HG03558 (cell line): ENCODE data around the gene KASH5.

ENCODE experiments used
- ATAC-seq: cut with Tn5 transposase; IDR thresholded peaks from one replicate; pipeline ENCODE4 v1.9.1; 2021; ENCODE audit warnings: moderate number of reproducible peaks; ENCODE audit not compliant: unreplicated experiment; ENCODE audit errors: extremely low read depth

KASH5 gene

DNA sequence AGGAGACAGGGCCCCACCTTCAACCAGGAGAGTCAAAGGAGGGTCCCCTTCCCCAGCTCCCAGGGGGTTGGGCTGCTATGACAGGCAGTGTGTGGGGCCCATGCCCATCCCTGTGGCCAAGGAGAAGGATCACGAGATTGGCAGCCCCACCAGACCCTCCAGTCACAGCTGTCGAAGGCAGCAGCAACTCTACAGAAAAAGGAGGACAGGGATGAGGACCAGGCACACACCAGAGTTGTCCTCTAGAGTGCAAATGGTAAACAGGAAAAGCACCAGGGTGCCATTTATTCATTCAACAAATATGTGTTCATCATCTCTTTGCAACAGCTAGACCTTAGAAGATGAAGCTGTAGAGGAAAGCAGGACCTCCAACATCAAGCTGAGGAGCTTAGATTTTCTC, 31.1 kb downstream of the KASH5 start:
- ATAC-seq, result no peak

DNA sequence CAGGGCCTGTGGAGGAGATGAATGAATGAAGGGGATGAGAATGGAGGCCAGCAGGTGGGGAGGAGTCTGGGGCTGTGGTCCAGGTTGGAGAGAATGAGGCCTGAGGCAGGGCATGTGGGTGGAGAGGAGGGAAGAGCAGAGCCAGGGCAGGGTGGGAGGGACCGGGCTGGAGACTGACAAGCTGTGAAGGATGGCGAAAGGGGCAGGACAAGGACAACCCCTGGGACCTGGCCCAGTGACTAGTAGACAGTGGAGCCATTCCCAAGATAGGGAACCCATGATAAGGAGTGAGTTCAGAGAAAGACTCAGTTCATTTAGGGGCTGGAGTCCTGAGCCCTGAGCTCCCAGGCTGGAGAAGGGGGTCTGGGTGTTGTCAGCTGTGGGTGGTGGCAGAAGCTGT, 32.2 kb downstream of the KASH5 start:
- ATAC-seq, result no peak

GRCh38 chr19:49421039-49421877, 33.2 kb downstream of the KASH5 start:
- ATAC-seq, result no peak

DNA sequence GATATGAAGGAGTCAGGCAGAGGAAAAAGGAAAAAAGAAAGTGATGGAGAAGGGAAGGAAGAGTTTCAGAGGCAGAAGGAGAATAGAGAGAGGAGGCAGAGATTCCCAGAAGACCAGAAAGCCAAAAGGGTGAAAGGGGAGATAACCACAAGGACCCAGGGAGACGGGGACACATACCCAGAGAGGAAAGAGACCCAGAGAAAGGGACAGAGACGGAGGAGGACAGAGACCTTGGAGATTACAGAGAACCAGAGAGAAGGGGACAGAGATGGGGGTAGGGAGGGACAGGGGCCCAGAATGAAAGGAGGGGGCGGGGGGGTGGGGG, 33.8 kb downstream of the KASH5 start:
- no peak for ATAC-seq

DNA sequence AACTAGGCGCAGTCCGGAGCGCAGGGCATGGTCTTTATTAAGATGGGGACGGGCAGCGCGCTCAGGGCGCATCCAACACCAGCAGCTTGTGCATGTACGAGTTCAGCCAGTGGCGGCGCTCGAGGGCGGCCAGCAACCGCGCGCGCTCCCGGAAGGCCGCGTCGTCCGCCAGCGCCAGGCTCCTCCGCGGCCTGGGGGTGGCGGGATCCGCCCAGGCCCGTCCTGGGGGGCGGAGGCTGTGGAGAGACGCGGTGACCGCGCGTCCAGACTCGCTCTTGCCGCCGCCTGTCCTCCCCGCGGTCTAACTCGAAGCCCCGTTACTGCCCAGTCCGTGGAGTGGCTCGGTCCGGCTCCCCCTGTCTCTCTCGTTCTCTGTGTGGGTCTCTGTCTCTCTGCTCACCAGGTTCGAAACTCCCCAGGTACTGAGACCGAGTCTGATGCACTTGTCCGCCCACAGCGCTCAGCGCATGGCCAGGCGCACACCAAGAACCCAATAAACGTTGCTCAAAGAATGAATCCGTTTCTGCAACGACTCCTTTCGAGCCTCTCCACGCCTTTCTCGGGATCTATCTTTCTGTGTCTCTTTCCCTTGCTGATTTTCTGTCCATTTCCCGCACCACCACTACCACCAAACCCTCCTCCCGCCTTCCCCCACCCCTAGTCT, 34.5 kb downstream of the KASH5 start:
- ATAC-seq, result no peak

GRCh38 chr19:49423071-49423984, 35.3 kb downstream of the KASH5 start, which contains the start of gene PTH2:
Gene PTH2, minus strand, starts transcription at chr19:49423441. Its CDS starts 102 bp downstream, at chr19:49423339.
- no peak for ATAC-seq

GRCh38 chr19:49423985-49424303, 35.9 kb downstream of the KASH5 start:
- no peak for ATAC-seq

DNA sequence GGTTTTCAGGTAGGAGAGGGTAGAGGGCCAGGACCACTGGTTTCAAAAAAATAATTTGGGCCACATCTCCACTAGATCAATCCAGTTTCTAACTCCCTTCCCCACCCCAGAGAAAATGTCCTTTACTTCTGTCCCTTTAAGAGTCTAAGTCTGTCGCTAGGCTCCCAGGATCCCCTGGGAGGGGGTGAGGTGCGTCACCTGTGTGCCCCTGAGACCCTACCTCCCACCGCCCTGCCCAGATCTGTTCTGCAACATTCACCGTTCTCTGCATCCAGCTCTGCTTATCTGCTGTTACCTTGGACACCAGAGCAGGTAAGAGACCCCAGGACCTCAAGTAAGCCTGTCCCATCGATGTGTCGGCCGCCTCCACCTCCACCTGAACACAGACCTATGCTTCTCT, 37.1 kb downstream of the KASH5 start, which contains the start of gene GFY:
TSS of gene GFY (plus strand) at position 211 of the 400 bp plus-strand sequence. CDS start 1,043 bp downstream, outside the sequence.
- ATAC-seq, result no peak

- no peak for ATAC-seq
Measured at GRCh38 chr19:49425922-49426592, 38.0 kb downstream of the KASH5 start.

GRCh38 chr19:49427339-49427738, 39.3 kb downstream of the KASH5 start:
- ATAC-seq, result no peak

GRCh38 chr19:49427855-49428546, 40.0 kb downstream of the KASH5 start:
- no peak for ATAC-seq

GRCh38 chr19:49428547-49429451, 40.8 kb downstream of the KASH5 start:
- no peak for ATAC-seq

DNA sequence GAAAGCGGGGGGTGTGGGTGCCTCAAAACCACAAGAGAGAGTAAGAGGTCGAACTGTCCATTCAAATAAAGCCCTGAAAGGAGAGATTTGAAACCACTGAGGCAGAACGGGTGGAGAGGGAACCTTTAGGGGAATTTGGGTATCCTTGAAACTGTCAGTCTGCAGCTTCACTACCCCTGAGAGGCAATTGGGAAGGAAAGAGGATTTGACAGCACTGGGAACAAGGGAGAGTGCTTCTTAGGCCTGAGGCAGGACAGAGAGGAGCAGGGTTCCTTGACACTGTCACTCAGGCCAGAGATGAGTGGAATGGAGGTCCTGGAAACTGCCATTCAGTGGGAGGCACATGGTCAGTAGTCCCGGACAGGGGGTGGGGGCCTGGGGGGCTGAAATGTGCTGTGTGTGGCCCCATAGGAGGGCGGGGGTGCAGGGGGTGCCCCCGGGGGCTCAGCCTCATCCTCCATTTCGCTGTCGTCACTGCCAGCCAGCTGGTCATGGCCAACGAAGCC, 42.2 kb downstream of the KASH5 start:
- ATAC-seq, result no peak

DNA sequence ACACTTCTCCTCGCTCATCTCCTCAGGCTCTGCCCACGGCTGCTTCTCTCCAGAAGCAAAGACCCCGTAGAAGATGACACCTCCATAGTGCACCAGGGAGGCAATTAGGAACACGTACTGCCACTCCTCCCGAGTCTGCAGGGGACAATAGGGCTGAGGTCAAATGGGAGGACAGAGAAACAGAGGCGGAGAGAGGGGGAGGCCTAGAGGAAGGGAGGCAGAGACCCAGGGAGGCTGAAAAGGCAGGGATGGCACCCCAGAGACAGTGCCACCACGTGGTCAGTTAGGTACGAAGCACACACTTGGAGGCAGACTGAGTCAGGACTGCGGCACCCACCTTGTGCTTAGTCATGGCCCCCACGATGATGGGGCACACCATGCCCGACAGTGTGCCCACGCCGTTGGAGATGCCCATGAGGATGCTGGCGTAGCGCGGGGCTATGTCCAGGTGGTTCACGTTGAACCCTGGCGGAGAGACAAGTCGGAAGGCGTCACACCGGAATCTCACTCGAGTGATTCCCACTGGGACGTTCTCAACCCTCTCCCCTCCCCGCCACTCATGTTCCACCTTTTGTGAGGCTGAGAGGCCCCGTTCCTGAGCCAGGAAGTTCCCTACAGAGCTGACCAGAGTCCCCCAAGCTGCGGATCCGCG, 42.8 kb downstream of the KASH5 start:
- no peak for ATAC-seq

DNA sequence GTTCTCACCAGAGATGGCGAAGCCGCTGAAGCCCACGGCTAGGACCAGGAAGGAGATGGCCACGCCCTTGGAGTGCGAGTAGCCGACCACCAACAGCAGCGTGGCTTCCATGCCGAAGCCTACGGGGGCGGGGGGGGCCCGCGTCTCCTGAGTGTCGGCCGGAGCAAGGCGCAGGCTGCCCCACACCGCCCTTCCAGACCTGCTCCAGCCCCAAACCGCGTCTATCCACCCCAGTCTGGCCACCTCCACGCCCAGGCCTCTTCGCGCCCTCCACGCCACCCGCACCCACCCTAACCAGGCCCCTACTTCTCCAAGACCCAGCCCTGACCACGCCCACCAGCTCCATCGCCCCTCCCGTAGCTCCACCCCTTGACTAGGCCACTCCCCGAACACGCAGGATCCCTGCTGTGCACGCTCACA, 43.3 kb downstream of the KASH5 start:
- ATAC-seq, result no peak

- ATAC-seq, result no peak
Measured at GRCh38 chr19:49432141-49433073, 44.4 kb downstream of the KASH5 start.
